Peyer's patch (tissue), 4 donors: ENCODE data around the gene PPP1R13B. TPM values are rescaled to one million over a fixed set of nuclear protein-coding genes. Genes with fewer than 3 reads are reported as not detected.
A peak's percentile ranks its signal among the peaks of the same experiment; 100 is the strongest.

Experiments used
- DNase-seq, 3 donors: peaks; one replicate each; pipeline ENCODE4 v3.0.0-alpha.2; 2017 to 2019
- H3K27ac ChIP-seq, 4 donors: fragments of 200-600 bp; sonication (generic); one replicate each; pipeline ENCODE4 v1.5.1; 2016 to 2019
- H3K27me3 ChIP-seq, 2 donors: fragments of 200-600 bp; sonication (generic); one replicate each; pipeline ENCODE4 v1.5.1; 2019
- H3K36me3 ChIP-seq, 3 donors: fragments of 200-600 bp; sonication (generic); one replicate each; pipeline ENCODE4 v1.5.1; 2016 to 2019
- H3K4me1 ChIP-seq, 4 donors: fragments of 200-600 bp; sonication (generic); one replicate each; pipeline ENCODE4 v1.5.1; 2016 to 2019
- H3K4me3 ChIP-seq, 4 donors: fragments of 200-600 bp; sonication (generic); 1 replicate in 3 of 4; 2 replicates in 1 of 4; pipeline ENCODE4 v1.5.1; 2016 to 2019; ENCODE audit warnings: mild to moderate bottlenecking in 1 of 4
- H3K9me3 ChIP-seq, 4 donors: fragments of 200-600 bp; sonication (generic); one replicate each; pipeline ENCODE4 v1.5.1; 2016 to 2019; ENCODE audit warnings: mild to moderate bottlenecking in 1 of 4
- POLR2A ChIP-seq, 2 donors: fragments of 450-650 bp; IDR thresholded peaks; one replicate each; pipeline ENCODE4 v1.5.1; 2017; ENCODE audit warnings: antibody characterized with exemption in 2 of 2, mild to moderate bottlenecking in 2 of 2, moderate library complexity in 2 of 2
- total RNA-seq, 4 donors: library from RNA; depleted of rRNA; stranded (reverse); fragments of >200 nt; gene quantifications; one replicate each; pipeline ENCODE4 v1.1.0, GENCODE V29; 2016
- TF ChIP-seq, protein P1 (sequence below), 6 experiments: fragments of 450-650 bp in 4 of 6; fragments of 200-600 bp in 2 of 6; sonication (generic) in 1 of 6; IDR thresholded peaks; one replicate each; pipeline ENCODE4 v1.5.1; 2017 to 2019; ENCODE audit warnings: antibody characterized with exemption in 6 of 6, mild to moderate bottlenecking in 3 of 6, moderate library complexity in 1 of 6

PPP1R13B gene
- total RNA-seq, 4 donors from 2014 or later: 30.5 to 78.3 (median 54.0) TPM

DNA sequence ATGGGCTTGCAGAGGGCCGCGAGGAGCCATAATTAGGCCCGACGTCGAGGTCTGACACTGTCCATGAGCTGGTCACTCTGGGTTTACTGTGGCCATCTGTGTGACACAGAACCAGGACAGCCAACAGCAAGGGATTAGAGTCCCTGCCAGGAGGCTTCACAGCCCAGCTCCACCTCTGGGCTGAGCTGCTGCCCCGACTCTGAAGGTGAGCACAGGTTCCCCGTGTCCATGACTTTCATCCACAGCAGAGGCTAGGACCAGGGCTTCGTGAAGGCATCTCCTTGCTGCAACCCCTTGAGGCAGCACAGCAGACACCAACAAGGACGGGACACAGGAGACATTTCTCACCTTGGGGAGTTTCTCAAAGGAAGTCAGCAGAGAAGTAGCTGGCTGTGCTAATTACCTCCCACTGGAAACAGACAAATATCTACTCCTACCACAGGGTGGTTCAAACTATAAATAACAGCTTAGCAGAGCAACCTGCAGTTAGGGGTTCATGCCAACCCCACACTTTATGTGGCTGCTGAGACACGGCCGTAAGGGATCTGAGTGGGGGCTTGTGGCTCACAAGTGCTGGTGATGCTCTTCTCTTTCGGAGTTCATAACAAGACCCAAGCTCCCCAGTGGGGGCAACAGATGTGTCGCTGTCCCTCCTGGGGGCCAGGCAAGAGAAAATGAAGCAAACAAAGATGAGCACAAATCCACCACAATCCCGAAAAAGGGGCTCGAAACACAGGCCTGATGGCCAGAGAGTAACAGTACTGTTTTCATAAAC is 102.6 kb downstream of the PPP1R13B start:
- Histone ChIP-seq H3K9me3 (no peaks in the 10 kb centered on the region), H3K36me3 (peaks cover 0 to 48% (median 0%) of the 10 kb centered on the region in 3 donors), H3K4me1 (no peaks in the 10 kb centered on the region), H3K4me3 (no peak overlapping the region), H3K27ac (peak overlapping the region in 1 of 4 donors; percentile 34), H3K27me3 (no peaks in the 10 kb centered on the region)
- TF ChIP-seq, protein P1, sequence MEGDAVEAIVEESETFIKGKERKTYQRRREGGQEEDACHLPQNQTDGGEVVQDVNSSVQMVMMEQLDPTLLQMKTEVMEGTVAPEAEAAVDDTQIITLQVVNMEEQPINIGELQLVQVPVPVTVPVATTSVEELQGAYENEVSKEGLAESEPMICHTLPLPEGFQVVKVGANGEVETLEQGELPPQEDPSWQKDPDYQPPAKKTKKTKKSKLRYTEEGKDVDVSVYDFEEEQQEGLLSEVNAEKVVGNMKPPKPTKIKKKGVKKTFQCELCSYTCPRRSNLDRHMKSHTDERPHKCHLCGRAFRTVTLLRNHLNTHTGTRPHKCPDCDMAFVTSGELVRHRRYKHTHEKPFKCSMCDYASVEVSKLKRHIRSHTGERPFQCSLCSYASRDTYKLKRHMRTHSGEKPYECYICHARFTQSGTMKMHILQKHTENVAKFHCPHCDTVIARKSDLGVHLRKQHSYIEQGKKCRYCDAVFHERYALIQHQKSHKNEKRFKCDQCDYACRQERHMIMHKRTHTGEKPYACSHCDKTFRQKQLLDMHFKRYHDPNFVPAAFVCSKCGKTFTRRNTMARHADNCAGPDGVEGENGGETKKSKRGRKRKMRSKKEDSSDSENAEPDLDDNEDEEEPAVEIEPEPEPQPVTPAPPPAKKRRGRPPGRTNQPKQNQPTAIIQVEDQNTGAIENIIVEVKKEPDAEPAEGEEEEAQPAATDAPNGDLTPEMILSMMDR (IDR thresholded peaks at IDR 0.05): no peak
- TF ChIP-seq POLR2A (IDR thresholded peaks at IDR 0.05): no peak
- DNase-seq: peak in 1 of 3 donors; percentile 23

DNA sequence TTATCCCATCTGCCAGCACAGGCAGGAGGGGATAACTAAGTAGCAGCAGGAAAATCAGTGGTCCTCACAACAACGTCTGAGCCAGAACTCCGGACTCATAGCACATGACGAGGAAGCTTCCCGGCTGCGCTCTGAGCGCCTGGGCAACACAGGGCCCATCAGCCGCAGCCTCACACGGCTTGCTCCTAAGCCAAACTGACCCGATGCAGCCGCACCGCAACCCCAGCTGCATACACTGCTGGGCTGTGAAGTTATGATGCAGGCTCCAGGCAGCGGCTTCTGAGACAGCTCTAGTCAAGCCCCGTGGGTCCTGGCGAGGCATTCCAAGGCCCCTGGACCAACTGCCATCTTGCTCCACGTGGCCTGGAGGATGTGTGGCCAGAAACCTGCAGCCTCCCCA is 103.7 kb downstream of the PPP1R13B start:
- no peaks in the 10 kb centered on the region for H3K4me1 ChIP-seq
- no peak overlapping the region for H3K27ac ChIP-seq
- no peaks in the 10 kb centered on the region for H3K9me3 ChIP-seq
- H3K4me3 ChIP-seq: no peak overlapping the region
- H3K27me3 ChIP-seq: no peaks in the 10 kb centered on the region
- peak in 1 of 3 donors; percentile 40 for DNase-seq
- TF ChIP-seq, protein P1 (IDR thresholded peaks at IDR 0.05): no peak
- no peak for TF ChIP-seq POLR2A (IDR thresholded peaks at IDR 0.05)
- peaks cover 0 to 58% (median 0%) of the 10 kb centered on the region in 3 donors for H3K36me3 ChIP-seq

DNA sequence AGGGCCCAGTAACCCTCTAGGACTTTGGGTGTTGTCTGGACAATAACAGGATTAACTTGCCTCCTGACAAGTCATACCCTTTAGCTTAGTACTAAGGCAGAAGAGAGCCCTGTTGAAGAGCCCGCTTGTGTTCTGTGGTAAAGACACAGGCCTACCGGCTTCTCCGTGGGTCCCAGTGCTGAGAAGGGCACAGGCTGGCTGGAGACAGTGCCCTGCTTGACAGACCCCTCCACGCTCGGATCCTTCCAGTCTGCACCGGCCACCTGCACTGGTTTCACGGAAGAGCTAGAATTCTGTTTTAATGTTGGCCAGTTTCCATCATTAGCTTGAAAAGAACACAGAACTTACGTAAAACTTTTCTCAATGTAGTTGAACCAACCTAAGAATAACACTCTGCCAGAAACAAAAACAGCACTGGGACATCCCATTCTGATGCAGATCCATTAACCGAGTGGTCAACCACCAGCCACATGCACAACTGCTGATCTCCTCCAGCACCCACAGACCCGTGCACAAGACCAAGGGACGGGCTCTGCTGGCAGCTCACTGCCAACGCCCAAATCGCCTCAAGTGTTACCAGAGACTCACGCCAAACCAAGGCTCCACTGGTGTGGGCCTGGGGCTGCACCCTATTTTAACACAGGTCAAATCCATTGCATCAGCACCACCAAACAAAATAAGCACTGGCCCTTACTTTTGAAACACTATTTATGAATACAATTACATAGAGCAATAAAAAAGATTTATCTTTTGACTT is 104.7 kb downstream of the PPP1R13B start:
- no peaks in the 10 kb centered on the region for H3K4me1 ChIP-seq
- H3K9me3 ChIP-seq: no peaks in the 10 kb centered on the region
- no peaks in the 10 kb centered on the region for H3K27me3 ChIP-seq
- peaks cover 0 to 60% (median 0%) of the 10 kb centered on the region in 3 donors for H3K36me3 ChIP-seq
- H3K4me3 ChIP-seq: no peak overlapping the region
- peak in 1 of 3 donors; percentile 32 for DNase-seq
- no peak overlapping the region for H3K27ac ChIP-seq
- no peak for TF ChIP-seq POLR2A (IDR thresholded peaks at IDR 0.05)
- TF ChIP-seq, protein P1 (IDR thresholded peaks at IDR 0.05): no peak

DNA sequence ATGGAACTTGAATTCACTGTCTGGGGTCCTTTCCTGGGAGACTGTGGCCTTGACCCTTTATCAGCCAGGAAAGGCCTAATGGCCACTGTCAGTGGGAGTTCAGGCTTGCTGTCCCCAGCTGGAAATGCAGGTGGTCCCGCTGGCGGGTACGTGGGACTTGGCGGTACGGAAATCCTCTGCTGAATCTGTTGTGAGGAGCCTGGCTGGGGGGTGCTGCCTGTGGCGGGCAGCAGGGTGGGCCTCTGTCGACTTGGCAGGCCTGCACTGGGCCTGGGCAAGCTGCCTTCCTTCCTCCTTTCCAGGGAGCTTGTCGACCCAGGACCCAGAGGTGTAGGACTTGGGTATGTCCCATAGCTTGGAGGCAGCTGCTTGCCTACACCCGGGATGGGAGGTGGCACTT is 105.5 kb downstream of the PPP1R13B start:
- TF ChIP-seq POLR2A (IDR thresholded peaks at IDR 0.05): no peak
- TF ChIP-seq, protein P1 (IDR thresholded peaks at IDR 0.05): no peak
- Histone ChIP-seq H3K9me3 (no peaks in the 10 kb centered on the region), H3K27me3 (no peaks in the 10 kb centered on the region), H3K4me1 (no peaks in the 10 kb centered on the region), H3K27ac (no peak overlapping the region), H3K4me3 (no peak overlapping the region), H3K36me3 (peaks cover 0 to 60% (median 0%) of the 10 kb centered on the region in 3 donors)
- peak in 1 of 3 donors; percentile 41 for DNase-seq

DNA sequence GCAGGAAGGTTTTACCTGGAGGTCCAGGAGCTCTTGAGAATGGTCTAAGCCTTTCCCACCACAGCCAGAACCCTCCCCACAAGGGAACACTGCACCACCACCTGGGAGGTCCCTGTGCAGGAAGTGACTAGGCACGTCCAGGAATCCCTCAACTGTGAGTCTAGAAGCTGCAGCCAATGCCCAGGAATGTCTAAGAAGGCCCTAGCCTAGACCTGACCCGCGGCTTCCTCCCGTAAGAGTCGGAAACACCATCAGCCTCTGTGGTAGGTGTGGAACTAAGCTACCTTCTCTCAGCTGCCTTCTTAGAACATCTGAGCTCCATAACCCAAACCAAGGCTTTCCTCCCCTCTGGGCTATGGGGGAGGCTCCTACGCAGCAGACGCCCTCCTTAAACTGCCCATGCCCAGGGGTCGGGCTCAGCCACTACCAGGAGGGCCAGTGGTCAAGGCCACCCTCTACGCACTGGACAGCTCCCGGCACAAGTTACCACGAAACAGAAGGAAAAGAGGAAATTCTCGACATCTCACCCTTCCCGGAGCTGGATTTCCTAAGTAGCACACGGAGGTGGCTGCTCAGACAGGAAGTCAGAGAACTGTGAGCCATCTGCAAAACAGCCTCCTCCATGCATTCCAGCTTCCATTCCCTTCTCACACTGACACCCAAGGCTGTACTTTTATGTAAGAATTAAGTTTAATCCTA is 106.2 kb downstream of the PPP1R13B start:
- H3K4me3 ChIP-seq: no peak overlapping the region
- H3K27ac ChIP-seq: no peak overlapping the region
- peaks cover 0 to 63% (median 0%) of the 10 kb centered on the region in 3 donors for H3K36me3 ChIP-seq
- H3K27me3 ChIP-seq: no peaks in the 10 kb centered on the region
- H3K4me1 ChIP-seq: no peaks in the 10 kb centered on the region
- peak in 1 of 3 donors; percentile 38 for DNase-seq
- no peak for TF ChIP-seq POLR2A (IDR thresholded peaks at IDR 0.05)
- TF ChIP-seq, protein P1 (IDR thresholded peaks at IDR 0.05): no peak
- no peaks in the 10 kb centered on the region for H3K9me3 ChIP-seq
